WTC11 (cell line): ENCODE measurements around the gene SRC. TPM values are rescaled to one million over a fixed set of nuclear protein-coding genes. Genes with fewer than 3 reads are reported as not detected.

Source experiments
- ATAC-seq: fragments of 200-7000 bp; cut with Tn5 transposase; 2 replicates; pipeline ENCODE4 v1.10.0; 2021; ENCODE audit warnings: mild to moderate bottlenecking, moderate library complexity
- CTCF ChIA-PET: fragments of 300-600 bp; sonication (Branson Sonifier 250); formaldehyde crosslinking; loops from one replicate; lab custom pipeline; 2021; ENCODE audit warnings: antibody characterized with exemption; lab: Charles Lee
- POLR2A ChIA-PET: fragments of 350-600 bp; sonication (Branson Sonifier 250); formaldehyde crosslinking; loops from one replicate; lab custom pipeline; 2021; ENCODE audit warnings: antibody characterized with exemption; lab: Charles Lee
- DNase-seq: peaks from one replicate; pipeline ENCODE4 v3.0.0; 2021; ENCODE audit warnings: low spot score
- H3K27ac Mint-ChIP-seq: 2 replicates; pipeline ENCODE4 v1.8.0; 2021; ENCODE audit warnings: mixed read lengths
- H3K27me3 Mint-ChIP-seq: 2 replicates; pipeline ENCODE4 v1.8.0; 2021; ENCODE audit warnings: low read depth, mild to moderate bottlenecking, moderate library complexity, mixed read lengths
- H3K36me3 Mint-ChIP-seq: 2 replicates; pipeline ENCODE4 v1.8.0; 2021; ENCODE audit warnings: mixed read lengths
- H3K4me1 Mint-ChIP-seq: 2 replicates; pipeline ENCODE4 v1.8.0; 2022; ENCODE audit warnings: mixed read lengths
- H3K4me3 Mint-ChIP-seq: 2 replicates; pipeline ENCODE4 v1.8.0; 2021; ENCODE audit warnings: mild to moderate bottlenecking, moderate library complexity, mixed read lengths
- H3K9me3 Mint-ChIP-seq: 2 replicates; pipeline ENCODE4 v1.8.0; 2021; ENCODE audit warnings: mixed read lengths
- ATF1 ChIP-seq: sonication (generic); formaldehyde crosslinking; IDR thresholded peaks from 2 replicates; pipeline ENCODE4 v1.8.1; 2023; ENCODE audit warnings: mild to moderate bottlenecking, moderate library complexity, missing genetic modification reagents
- ETV6 ChIP-seq: sonication (generic); formaldehyde crosslinking; IDR thresholded peaks from 2 replicates; pipeline ENCODE4 v1.8.1; 2022; ENCODE audit warnings: mild to moderate bottlenecking, missing genetic modification reagents
- JAZF1 ChIP-seq: fragments of 250-450 bp; sonication (Bioruptor Pico); IDR thresholded peaks from 2 replicates; pipeline ENCODE4 v1.9.0; 2021; ENCODE audit warnings: moderate library complexity, mild to moderate bottlenecking, inconsistent platforms
- KAT7 ChIP-seq: sonication (generic); formaldehyde crosslinking; IDR thresholded peaks from 2 replicates; pipeline ENCODE4 v1.8.1; 2023; ENCODE audit warnings: missing genetic modification reagents, mild to moderate bottlenecking, borderline replicate concordance
- MYBL2 ChIP-seq: sonication (generic); formaldehyde crosslinking; IDR thresholded peaks from 2 replicates; pipeline ENCODE4 v1.8.1; 2023; ENCODE audit warnings: mild to moderate bottlenecking, moderate library complexity, missing genetic modification reagents
- NFATC4 ChIP-seq: fragments of 250-450 bp; sonication (Bioruptor Pico); IDR thresholded peaks from 2 replicates; pipeline ENCODE4 v1.9.0; 2021; ENCODE audit warnings: mild to moderate bottlenecking
- OVOL2 ChIP-seq: fragments of 250-450 bp; sonication (Bioruptor Pico); IDR thresholded peaks from 2 replicates; pipeline ENCODE4 v1.9.0; 2021; ENCODE audit warnings: mild to moderate bottlenecking, borderline replicate concordance
- RELA ChIP-seq: sonication (generic); formaldehyde crosslinking; IDR thresholded peaks from 2 replicates; pipeline ENCODE4 v1.8.1; 2022; ENCODE audit warnings: missing genetic modification reagents, mild to moderate bottlenecking, borderline replicate concordance
- ZNF232 ChIP-seq: sonication (generic); formaldehyde crosslinking; IDR thresholded peaks from 2 replicates; pipeline ENCODE4 v1.8.0; 2022; ENCODE audit warnings: mild to moderate bottlenecking, missing genetic modification reagents
- ZNF263 ChIP-seq: sonication (generic); formaldehyde crosslinking; IDR thresholded peaks from 2 replicates; pipeline ENCODE4 v1.8.1; 2022; ENCODE audit warnings: low read depth, mild to moderate bottlenecking, moderate library complexity, missing genetic modification reagents
- total RNA-seq: library from RNA; stranded (reverse); gene quantifications from 3 replicates; pipeline ENCODE4 v1.2.3, GENCODE V29; 2021
- TF ChIP-seq, protein P1 (sequence below): sonication (generic); formaldehyde crosslinking; IDR thresholded peaks from 2 replicates; pipeline ENCODE4 v1.8.1; 2023; ENCODE audit warnings: mild to moderate bottlenecking, missing genetic modification reagents, moderate library complexity
- TF ChIP-seq, protein P2 (sequence below): sonication (generic); formaldehyde crosslinking; conservative IDR thresholded peaks from 2 replicates; pipeline ENCODE4 v1.8.1; 2023; ENCODE audit warnings: mild to moderate bottlenecking, low read depth, missing genetic modification reagents, moderate library complexity
- TF ChIP-seq, protein P3 (sequence below): sonication (generic); formaldehyde crosslinking; IDR thresholded peaks from 2 replicates; pipeline ENCODE4 v1.8.1; 2022; ENCODE audit warnings: mild to moderate bottlenecking, moderate library complexity, missing genetic modification reagents
- TF ChIP-seq, protein P4 (sequence below): sonication (generic); formaldehyde crosslinking; IDR thresholded peaks from 2 replicates; pipeline ENCODE4 v1.8.1; 2022; ENCODE audit warnings: low read depth, mild to moderate bottlenecking, moderate library complexity, missing genetic modification reagents, borderline replicate concordance
- TF ChIP-seq, protein P5 (sequence below): sonication (generic); formaldehyde crosslinking; conservative IDR thresholded peaks from 2 replicates; pipeline ENCODE4 v1.8.1; 2022; ENCODE audit warnings: mild to moderate bottlenecking, missing genetic modification reagents
- TF ChIP-seq, protein P6 (sequence below): fragments of 250-450 bp; sonication (Bioruptor Pico); IDR thresholded peaks from 2 replicates; pipeline ENCODE4 v1.9.0; 2021; ENCODE audit warnings: mild to moderate bottlenecking
- TF ChIP-seq, protein P7 (sequence below): fragments of 250-450 bp; sonication (Bioruptor Pico); IDR thresholded peaks from 2 replicates; pipeline ENCODE4 v1.9.0; 2021; ENCODE audit warnings: mild to moderate bottlenecking
- TF ChIP-seq, protein P8 (sequence below): sonication (generic); formaldehyde crosslinking; IDR thresholded peaks from 2 replicates; pipeline ENCODE4 v1.8.0; 2023; ENCODE audit warnings: missing genetic modification reagents
- TF ChIP-seq, protein P9 (sequence below): sonication (generic); formaldehyde crosslinking; IDR thresholded peaks from 2 replicates; pipeline ENCODE4 v1.8.1; 2023; ENCODE audit warnings: mild to moderate bottlenecking, moderate library complexity, missing genetic modification reagents
- TF ChIP-seq, protein P10 (sequence below): sonication (generic); formaldehyde crosslinking; IDR thresholded peaks from 2 replicates; pipeline ENCODE4 v1.8.0; 2022; ENCODE audit warnings: mild to moderate bottlenecking, missing genetic modification reagents
- TF ChIP-seq, protein P11 (sequence below): sonication (generic); formaldehyde crosslinking; IDR thresholded peaks from 2 replicates; pipeline ENCODE4 v1.8.1; 2022; ENCODE audit warnings: mild to moderate bottlenecking, missing genetic modification reagents, moderate library complexity, borderline replicate concordance

The SRC gene
- total RNA-seq, 1 experiment from 2014 or later: 33.3 TPM

DNA sequence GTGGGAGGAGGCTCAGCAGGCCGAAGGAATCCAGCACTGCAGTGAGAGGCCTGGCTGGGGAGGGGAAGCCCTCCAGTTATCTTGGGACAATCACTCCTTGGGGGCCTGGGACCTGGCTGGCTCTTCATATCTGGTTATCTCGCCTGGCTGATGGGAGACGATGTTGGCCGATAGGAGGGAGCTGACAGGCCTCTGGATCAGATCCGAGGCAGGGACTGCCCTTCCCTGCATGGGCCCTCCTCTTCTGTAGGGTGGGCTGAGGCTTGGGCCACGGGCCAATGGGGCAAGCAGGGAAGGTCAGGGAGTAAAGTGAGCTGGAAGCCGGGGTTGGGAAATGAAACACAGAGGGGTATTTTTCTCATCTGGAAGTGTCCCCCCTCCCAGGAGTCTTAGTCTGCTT lies 31.3 kb upstream of the SRC start (continued):
- TF ChIP-seq, protein P1, sequence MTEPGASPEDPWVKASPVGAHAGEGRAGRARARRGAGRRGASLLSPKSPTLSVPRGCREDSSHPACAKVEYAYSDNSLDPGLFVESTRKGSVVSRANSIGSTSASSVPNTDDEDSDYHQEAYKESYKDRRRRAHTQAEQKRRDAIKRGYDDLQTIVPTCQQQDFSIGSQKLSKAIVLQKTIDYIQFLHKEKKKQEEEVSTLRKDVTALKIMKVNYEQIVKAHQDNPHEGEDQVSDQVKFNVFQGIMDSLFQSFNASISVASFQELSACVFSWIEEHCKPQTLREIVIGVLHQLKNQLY (CRISPR knock-in tag): no peak
- TF ChIP-seq OVOL2 (CRISPR knock-in tag): no peak
- TF ChIP-seq, protein P2, sequence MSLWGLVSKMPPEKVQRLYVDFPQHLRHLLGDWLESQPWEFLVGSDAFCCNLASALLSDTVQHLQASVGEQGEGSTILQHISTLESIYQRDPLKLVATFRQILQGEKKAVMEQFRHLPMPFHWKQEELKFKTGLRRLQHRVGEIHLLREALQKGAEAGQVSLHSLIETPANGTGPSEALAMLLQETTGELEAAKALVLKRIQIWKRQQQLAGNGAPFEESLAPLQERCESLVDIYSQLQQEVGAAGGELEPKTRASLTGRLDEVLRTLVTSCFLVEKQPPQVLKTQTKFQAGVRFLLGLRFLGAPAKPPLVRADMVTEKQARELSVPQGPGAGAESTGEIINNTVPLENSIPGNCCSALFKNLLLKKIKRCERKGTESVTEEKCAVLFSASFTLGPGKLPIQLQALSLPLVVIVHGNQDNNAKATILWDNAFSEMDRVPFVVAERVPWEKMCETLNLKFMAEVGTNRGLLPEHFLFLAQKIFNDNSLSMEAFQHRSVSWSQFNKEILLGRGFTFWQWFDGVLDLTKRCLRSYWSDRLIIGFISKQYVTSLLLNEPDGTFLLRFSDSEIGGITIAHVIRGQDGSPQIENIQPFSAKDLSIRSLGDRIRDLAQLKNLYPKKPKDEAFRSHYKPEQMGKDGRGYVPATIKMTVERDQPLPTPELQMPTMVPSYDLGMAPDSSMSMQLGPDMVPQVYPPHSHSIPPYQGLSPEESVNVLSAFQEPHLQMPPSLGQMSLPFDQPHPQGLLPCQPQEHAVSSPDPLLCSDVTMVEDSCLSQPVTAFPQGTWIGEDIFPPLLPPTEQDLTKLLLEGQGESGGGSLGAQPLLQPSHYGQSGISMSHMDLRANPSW (CRISPR knock-in tag): no peak

DNA sequence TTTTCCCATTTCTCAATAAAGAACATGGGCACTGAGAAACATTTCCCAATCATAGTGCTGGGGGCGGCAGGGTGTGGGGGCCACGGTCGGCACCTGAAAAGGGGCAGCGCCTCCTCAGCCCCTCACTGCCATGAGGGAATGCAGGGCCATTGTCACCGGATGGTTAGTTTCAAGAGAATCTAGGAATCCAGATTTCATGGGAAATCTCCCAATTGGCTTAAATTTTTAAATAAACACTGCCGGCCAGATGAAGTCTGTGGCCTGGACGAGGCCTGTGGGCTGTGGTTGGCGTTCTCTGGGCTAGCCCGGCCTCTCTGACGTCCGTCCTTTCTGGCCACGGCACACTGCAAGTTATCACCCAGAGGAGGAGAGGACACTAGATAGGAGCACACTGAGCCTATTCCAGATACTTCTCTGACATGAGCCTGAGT lies 30.9 kb upstream of the SRC start:
- Mint-ChIP-seq H3K36me3 (peaks cover 10% of the 10 kb centered on the region), H3K4me1 (peaks cover 55% of the 10 kb centered on the region), H3K27me3 (no peaks in the 10 kb centered on the region; the same call in 1 of the 2 replicates), H3K9me3 (no peaks in the 10 kb centered on the region), H3K27ac (peak overlapping the region; percentile 55), H3K4me3 (no peak overlapping the region)
- DNase-seq (no peak), ATAC-seq (no peak)
- ChIA-PET POLR2A (no interaction called here), CTCF (interaction anchor here (0.5 to 0.9 kb wide), 2 partner anchors 47 to 82 kb away, joined by 3 read pairs; no protein-coding TSS in a partner anchor)
- TF ChIP-seq, protein P3, sequence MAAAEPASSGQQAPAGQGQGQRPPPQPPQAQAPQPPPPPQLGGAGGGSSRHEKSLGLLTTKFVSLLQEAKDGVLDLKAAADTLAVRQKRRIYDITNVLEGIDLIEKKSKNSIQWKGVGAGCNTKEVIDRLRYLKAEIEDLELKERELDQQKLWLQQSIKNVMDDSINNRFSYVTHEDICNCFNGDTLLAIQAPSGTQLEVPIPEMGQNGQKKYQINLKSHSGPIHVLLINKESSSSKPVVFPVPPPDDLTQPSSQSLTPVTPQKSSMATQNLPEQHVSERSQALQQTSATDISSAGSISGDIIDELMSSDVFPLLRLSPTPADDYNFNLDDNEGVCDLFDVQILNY (CRISPR knock-in tag): no peak
- TF ChIP-seq ETV6 (CRISPR knock-in tag) (no peak), ATF1 (CRISPR knock-in tag) (no peak), ZNF263 (CRISPR knock-in tag) (no peak), MYBL2 (CRISPR knock-in tag) (no peak), JAZF1 (CRISPR knock-in tag) (no peak), RELA (no peak), NFATC4 (CRISPR knock-in tag) (no peak), ZNF232 (CRISPR knock-in tag) (no peak), KAT7 (CRISPR knock-in tag) (no peak)
- TF ChIP-seq, protein P4, sequence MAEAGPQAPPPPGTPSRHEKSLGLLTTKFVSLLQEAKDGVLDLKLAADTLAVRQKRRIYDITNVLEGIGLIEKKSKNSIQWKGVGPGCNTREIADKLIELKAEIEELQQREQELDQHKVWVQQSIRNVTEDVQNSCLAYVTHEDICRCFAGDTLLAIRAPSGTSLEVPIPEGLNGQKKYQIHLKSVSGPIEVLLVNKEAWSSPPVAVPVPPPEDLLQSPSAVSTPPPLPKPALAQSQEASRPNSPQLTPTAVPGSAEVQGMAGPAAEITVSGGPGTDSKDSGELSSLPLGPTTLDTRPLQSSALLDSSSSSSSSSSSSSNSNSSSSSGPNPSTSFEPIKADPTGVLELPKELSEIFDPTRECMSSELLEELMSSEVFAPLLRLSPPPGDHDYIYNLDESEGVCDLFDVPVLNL: no peak
- TF ChIP-seq, protein P5, sequence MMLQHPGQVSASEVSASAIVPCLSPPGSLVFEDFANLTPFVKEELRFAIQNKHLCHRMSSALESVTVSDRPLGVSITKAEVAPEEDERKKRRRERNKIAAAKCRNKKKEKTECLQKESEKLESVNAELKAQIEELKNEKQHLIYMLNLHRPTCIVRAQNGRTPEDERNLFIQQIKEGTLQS (CRISPR knock-in tag): no peak
- TF ChIP-seq, protein P6, sequence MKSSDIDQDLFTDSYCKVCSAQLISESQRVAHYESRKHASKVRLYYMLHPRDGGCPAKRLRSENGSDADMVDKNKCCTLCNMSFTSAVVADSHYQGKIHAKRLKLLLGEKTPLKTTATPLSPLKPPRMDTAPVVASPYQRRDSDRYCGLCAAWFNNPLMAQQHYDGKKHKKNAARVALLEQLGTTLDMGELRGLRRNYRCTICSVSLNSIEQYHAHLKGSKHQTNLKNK (CRISPR knock-in tag): no peak
- TF ChIP-seq, protein P7, sequence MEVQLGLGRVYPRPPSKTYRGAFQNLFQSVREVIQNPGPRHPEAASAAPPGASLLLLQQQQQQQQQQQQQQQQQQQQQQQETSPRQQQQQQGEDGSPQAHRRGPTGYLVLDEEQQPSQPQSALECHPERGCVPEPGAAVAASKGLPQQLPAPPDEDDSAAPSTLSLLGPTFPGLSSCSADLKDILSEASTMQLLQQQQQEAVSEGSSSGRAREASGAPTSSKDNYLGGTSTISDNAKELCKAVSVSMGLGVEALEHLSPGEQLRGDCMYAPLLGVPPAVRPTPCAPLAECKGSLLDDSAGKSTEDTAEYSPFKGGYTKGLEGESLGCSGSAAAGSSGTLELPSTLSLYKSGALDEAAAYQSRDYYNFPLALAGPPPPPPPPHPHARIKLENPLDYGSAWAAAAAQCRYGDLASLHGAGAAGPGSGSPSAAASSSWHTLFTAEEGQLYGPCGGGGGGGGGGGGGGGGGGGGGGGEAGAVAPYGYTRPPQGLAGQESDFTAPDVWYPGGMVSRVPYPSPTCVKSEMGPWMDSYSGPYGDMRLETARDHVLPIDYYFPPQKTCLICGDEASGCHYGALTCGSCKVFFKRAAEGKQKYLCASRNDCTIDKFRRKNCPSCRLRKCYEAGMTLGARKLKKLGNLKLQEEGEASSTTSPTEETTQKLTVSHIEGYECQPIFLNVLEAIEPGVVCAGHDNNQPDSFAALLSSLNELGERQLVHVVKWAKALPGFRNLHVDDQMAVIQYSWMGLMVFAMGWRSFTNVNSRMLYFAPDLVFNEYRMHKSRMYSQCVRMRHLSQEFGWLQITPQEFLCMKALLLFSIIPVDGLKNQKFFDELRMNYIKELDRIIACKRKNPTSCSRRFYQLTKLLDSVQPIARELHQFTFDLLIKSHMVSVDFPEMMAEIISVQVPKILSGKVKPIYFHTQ: no peak
- TF ChIP-seq, protein P8, sequence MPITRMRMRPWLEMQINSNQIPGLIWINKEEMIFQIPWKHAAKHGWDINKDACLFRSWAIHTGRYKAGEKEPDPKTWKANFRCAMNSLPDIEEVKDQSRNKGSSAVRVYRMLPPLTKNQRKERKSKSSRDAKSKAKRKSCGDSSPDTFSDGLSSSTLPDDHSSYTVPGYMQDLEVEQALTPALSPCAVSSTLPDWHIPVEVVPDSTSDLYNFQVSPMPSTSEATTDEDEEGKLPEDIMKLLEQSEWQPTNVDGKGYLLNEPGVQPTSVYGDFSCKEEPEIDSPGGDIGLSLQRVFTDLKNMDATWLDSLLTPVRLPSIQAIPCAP (CRISPR knock-in tag): no peak
- TF ChIP-seq, protein P9, sequence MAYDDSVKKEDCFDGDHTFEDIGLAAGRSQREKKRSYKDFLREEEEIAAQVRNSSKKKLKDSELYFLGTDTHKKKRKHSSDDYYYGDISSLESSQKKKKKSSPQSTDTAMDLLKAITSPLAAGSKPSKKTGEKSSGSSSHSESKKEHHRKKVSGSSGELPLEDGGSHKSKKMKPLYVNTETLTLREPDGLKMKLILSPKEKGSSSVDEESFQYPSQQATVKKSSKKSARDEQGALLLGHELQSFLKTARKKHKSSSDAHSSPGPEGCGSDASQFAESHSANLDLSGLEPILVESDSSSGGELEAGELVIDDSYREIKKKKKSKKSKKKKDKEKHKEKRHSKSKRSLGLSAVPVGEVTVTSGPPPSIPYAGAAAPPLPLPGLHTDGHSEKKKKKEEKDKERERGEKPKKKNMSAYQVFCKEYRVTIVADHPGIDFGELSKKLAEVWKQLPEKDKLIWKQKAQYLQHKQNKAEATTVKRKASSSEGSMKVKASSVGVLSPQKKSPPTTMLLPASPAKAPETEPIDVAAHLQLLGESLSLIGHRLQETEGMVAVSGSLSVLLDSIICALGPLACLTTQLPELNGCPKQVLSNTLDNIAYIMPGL (CRISPR knock-in tag): no peak
- TF ChIP-seq, protein P10, sequence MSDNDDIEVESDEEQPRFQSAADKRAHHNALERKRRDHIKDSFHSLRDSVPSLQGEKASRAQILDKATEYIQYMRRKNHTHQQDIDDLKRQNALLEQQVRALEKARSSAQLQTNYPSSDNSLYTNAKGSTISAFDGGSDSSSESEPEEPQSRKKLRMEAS (CRISPR knock-in tag): no peak
- TF ChIP-seq, protein P11, sequence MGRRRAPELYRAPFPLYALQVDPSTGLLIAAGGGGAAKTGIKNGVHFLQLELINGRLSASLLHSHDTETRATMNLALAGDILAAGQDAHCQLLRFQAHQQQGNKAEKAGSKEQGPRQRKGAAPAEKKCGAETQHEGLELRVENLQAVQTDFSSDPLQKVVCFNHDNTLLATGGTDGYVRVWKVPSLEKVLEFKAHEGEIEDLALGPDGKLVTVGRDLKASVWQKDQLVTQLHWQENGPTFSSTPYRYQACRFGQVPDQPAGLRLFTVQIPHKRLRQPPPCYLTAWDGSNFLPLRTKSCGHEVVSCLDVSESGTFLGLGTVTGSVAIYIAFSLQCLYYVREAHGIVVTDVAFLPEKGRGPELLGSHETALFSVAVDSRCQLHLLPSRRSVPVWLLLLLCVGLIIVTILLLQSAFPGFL (CRISPR knock-in tag): no peak
